Subcutaneous abdominal adipose tissue (tissue), 5 donors: ENCODE data around the gene XRCC4.
"Not testable (repeated sequence)": the region's sequence is repeated elsewhere in the genome, so short reads cannot be mapped to it uniquely, and the experiment has no call there.

Experiments
- H3K27ac ChIP-seq: one replicate; pipeline ENCODE4 v1.7.0; 2013; ENCODE audit warnings: low read depth, mild to moderate bottlenecking, inconsistent platforms, low read length, moderate library complexity
- H3K27me3 ChIP-seq, 5 donors: one replicate each; pipeline ENCODE4 v1.7.0; 2013; ENCODE audit warnings: low read length in 5 of 5, inconsistent platforms in 1 of 5; ENCODE audit not compliant: control insufficient read depth in 5 of 5, insufficient read depth in 4 of 5
- H3K36me3 ChIP-seq, 5 donors: one replicate each; pipeline ENCODE4 v1.7.0; 2013; ENCODE audit warnings: low read length in 5 of 5; ENCODE audit not compliant: control insufficient read depth in 5 of 5, insufficient read depth in 5 of 5
- H3K4me1 ChIP-seq, 5 donors: one replicate each; pipeline ENCODE4 v1.7.0; 2013; ENCODE audit warnings: low read length in 5 of 5, mild to moderate bottlenecking in 3 of 5, moderate library complexity in 1 of 5; ENCODE audit not compliant: control insufficient read depth in 5 of 5, insufficient read depth in 5 of 5
- H3K4me3 ChIP-seq, 5 donors: one replicate each; pipeline ENCODE4 v1.7.0; 2013; ENCODE audit warnings: low read length in 5 of 5, low read depth in 1 of 5
- H3K9ac ChIP-seq, 5 donors: one replicate each; pipeline ENCODE4 v1.7.0; 2013; ENCODE audit warnings: low read length in 5 of 5, mild to moderate bottlenecking in 4 of 5, moderate library complexity in 3 of 5
- H3K9me3 ChIP-seq, 5 donors: one replicate each; pipeline ENCODE4 v1.7.0; 2013; ENCODE audit warnings: low read length in 5 of 5; ENCODE audit not compliant: control insufficient read depth in 5 of 5
- donor health status: healthy.
- donor health status: healthy.
- donor health status: healthy.
- donor health status: healthy.
- donor health status: healthy.

Gene XRCC4

DNA sequence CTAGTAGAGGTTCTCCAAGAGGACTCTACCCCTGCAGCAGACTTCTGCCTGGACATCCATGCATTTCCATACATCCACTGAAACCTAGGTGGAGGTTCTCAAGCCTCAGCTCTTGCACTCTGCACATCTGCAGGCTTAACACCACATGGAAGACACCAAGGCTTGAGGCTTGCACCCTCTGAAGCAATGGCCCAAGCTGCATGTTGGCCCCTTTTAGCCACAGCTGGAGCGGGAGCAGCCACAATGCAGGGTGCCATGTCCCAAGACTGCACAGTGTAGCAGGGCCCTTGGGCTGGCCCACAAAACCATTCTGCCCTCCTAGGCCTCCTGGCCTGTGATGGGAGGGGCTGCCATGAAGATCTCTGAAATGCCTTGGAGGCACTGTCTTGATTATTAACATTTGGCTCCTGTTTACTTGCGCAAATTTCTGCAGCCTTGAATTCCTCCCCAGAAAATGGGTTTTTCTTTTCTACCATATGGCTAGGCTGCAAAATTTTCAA, 271.0 kb downstream of the XRCC4 start:
- H3K4me3 ChIP-seq, result peak overlapping the region in 2 of 5 donors; percentile 10 to 12
- H3K4me1 ChIP-seq, result no peaks in the 10 kb centered on the region
- no peak overlapping the region for H3K9ac ChIP-seq
- H3K27me3 ChIP-seq, result no peaks in the 10 kb centered on the region
- no peak overlapping the region for H3K27ac ChIP-seq
- H3K36me3 ChIP-seq, result peaks cover 0 to 2% (median 0%) of the 10 kb centered on the region in 5 donors
- H3K9me3 ChIP-seq, result peaks cover 0 to 13% (median 9%) of the 10 kb centered on the region in 5 donors

DNA sequence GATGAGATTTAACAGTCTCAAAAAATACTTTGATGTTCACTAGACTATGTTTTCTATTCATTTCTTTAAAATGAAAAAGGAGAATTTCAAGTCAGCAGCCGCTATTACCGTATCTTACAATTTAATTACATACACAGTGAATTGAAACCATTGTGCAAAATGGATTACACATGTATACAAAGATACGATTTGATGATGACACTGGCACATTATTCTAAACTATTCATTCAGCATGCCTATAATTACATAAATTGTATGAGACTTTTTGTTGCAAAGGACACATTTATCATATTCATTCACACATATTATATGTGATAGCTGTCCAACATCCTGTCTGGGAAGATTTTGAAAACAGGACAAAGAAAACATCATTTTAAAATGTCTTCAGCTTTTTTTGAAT, 275.9 kb downstream of the XRCC4 start:
- peaks cover 0 to 9% (median 4%) of the 10 kb centered on the region in 5 donors for H3K9me3 ChIP-seq
- no peak overlapping the region for H3K4me3 ChIP-seq

DNA sequence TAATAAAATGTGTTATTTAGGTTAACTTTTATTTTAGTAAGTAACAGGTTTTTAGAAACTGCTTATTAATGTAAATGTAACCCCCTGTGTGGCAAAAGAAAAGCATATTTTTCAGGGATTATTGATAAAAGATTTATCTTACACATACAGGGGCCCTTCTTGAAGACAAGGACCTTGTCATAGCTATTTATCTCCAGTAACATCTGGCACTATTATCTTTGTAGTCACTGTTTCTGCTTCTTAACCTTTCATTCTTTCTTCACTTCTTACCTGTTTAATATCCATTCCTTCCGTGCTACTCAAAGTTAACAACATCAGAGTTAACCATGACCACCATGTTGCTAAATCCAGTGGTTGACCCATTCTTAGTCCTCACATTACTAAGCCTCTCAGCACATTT, 276.4 kb downstream of the XRCC4 start:
- peaks cover 0 to 3% (median 0%) of the 10 kb centered on the region in 5 donors for H3K36me3 ChIP-seq
- H3K4me3 ChIP-seq, result no peak overlapping the region
- H3K9me3 ChIP-seq, result peaks cover 0 to 5% (median 0%) of the 10 kb centered on the region in 5 donors
- no peak overlapping the region for H3K9ac ChIP-seq
- H3K27me3 ChIP-seq, result no peaks in the 10 kb centered on the region
- H3K27ac ChIP-seq, result no peak overlapping the region
- no peaks in the 10 kb centered on the region for H3K4me1 ChIP-seq

More for the DNA sequence above, 275.9 kb downstream of the XRCC4 start:
- Histone ChIP-seq H3K9ac (no peak overlapping the region), H3K4me1 (no peaks in the 10 kb centered on the region), H3K27me3 (no peaks in the 10 kb centered on the region), H3K27ac (no peak overlapping the region), H3K36me3 (peaks cover 0 to 3% (median 0%) of the 10 kb centered on the region in 5 donors)

DNA sequence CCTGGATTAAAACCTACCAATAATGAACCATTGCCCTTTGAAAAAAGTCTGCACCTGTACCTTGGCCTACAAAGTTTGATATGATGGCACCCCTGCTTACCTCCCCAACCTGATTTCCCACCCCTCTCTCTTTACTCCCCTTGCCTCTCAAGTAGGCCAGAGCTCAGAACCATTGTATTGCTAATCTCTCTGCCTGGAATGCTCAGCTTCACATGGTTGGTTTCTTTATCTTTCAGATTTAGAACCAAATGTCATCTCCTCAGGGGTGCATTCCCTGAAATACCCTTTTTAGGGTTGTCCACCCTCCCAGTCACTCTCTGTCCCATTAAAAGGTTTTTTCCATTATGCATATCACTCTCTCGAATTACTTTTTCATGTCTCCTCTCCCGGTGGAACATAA, 277.6 kb downstream of the XRCC4 start:
- H3K27me3 ChIP-seq, result no peaks in the 10 kb centered on the region
- no peak overlapping the region for H3K4me3 ChIP-seq
- H3K27ac ChIP-seq, result no peak overlapping the region
- H3K9ac ChIP-seq, result no peak overlapping the region
- no peaks in the 10 kb centered on the region for H3K4me1 ChIP-seq
- H3K36me3 ChIP-seq, result peaks cover 0 to 3% (median 0%) of the 10 kb centered on the region in 5 donors
- H3K9me3 ChIP-seq, result peaks cover 0 to 4% (median under 1%) of the 10 kb centered on the region in 5 donors

DNA sequence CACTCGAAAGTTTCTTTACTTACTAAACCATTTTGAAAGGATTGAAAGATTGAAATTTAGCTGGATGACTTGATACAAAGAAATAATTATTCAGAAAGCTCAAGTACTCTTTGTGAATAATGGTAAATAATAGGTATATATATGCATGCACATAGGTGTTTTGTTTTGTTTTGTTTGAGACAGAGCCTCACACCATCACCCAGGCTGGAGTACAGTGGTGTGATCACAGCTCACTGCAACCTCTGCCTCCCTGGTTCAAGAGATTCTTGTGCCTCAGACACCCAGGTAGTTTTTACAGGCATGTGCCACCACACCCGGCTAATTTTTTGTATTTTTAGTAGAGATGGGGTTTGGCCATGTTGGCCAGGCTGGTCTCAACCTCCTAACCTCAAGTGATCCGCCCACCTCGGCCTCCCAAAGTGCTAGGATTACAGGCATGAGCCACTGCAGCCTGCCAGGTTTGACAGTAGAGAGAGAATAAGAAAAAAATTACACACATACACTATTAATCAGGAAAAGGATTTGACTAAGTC, 278.2 kb downstream of the XRCC4 start:
- H3K27me3 ChIP-seq, H3K36me3 ChIP-seq, H3K9ac ChIP-seq, H3K4me3 ChIP-seq, H3K9me3 ChIP-seq, H3K4me1 ChIP-seq, H3K27ac ChIP-seq: not testable (repeated sequence)

DNA sequence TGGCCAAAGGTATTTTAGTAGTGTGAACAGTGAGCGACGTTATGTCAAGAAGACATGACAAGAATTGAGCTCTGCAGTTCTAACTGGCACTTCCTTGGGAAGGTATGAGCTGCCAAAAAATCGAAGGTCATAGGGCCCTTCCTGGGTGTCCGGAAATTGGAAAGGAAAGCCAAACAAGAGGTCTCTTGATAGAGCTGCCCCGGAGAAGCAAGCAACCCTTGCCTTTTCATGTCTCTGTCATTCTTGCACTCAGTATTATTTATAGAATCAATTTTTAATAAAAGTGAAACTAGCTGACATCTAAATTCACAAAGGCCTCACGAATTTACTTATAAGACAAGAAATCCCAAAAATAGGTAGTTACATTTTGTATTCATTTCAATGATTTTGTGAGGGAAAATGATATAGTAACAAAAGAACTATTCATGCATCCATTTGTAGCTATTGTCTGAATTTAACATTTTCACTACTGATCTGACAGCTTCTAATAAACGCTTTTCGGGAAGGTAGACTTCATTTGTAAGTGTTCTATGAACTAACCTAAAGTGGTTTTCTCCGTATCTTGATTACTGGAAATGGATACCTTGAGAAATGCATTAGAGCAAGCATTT, 280.4 kb downstream of the XRCC4 start:
- Histone ChIP-seq H3K4me3 (no peak overlapping the region), H3K9me3 (peaks cover 0 to 11% (median 6%) of the 10 kb centered on the region in 5 donors), H3K4me1 (no peaks in the 10 kb centered on the region), H3K36me3 (peaks cover 0 to 3% (median 0%) of the 10 kb centered on the region in 5 donors), H3K27ac (no peak overlapping the region), H3K27me3 (no peaks in the 10 kb centered on the region), H3K9ac (no peak overlapping the region)

GRCh38 chr5:83360573-83360972, 283.2 kb downstream of the XRCC4 start:
- peaks cover 0 to 11% (median 6%) of the 10 kb centered on the region in 5 donors for H3K9me3 ChIP-seq
- no peaks in the 10 kb centered on the region for H3K27me3 ChIP-seq
- H3K36me3 ChIP-seq, result no peaks in the 10 kb centered on the region
- no peak overlapping the region for H3K4me3 ChIP-seq
- no peak overlapping the region for H3K27ac ChIP-seq
- H3K4me1 ChIP-seq, result no peaks in the 10 kb centered on the region
- no peak overlapping the region for H3K9ac ChIP-seq

GRCh38 chr5:83362526-83362925, 285.2 kb downstream of the XRCC4 start:
- H3K36me3 ChIP-seq, result no peaks in the 10 kb centered on the region
- no peaks in the 10 kb centered on the region for H3K4me1 ChIP-seq
- H3K27ac ChIP-seq, result no peak overlapping the region
- no peak overlapping the region for H3K4me3 ChIP-seq
- H3K27me3 ChIP-seq, result no peaks in the 10 kb centered on the region
- no peak overlapping the region for H3K9ac ChIP-seq
- H3K9me3 ChIP-seq, result peaks cover 0 to 11% (median 6%) of the 10 kb centered on the region in 5 donors

DNA sequence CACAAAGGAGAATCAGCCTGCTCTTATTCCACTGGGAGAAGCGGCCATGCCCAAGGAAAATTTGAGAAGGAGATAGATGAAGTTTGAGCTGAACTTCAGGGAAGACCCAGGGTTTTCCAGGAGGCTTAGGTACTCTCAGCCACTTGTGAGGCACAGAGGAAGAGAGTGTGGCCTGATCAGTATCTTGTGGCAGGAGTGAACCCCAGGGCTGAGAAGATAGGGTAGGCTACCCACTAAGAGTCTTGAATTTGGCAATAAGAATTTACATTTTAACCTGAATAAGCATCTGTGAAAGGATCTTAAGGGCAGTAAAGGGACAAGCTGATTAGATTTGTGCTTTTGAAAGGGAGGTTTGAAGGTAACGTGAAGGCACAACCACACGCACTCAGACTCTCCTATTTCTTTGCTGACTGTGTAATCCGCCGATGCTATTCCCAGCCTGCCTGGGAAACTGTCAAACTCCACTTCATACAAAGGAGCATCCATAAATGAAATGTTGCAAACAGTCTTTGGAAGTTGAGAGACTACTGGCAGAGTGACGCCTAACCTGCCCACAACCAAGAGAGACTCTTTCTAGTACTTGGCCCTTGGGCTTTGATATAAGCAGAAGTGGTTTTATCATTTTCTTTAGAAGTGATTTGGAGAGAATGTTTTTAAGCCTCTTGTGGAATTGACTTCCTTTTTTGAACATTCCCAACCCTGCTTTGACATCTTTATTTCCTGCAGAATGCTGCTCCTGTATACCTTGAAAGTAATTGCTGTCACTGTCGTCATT, 286.0 kb downstream of the XRCC4 start:
- Histone ChIP-seq H3K9ac (no peak overlapping the region), H3K9me3 (peaks cover 0 to 11% (median 6%) of the 10 kb centered on the region in 5 donors), H3K36me3 (no peaks in the 10 kb centered on the region)

GRCh38 chr5:83363886-83364275, 286.5 kb downstream of the XRCC4 start:
- no peaks in the 10 kb centered on the region for H3K36me3 ChIP-seq
- H3K9me3 ChIP-seq, result peaks cover 0 to 11% (median 6%) of the 10 kb centered on the region in 5 donors
- no peaks in the 10 kb centered on the region for H3K27me3 ChIP-seq
- no peak overlapping the region for H3K27ac ChIP-seq
- H3K9ac ChIP-seq, result no peak overlapping the region
- H3K4me3 ChIP-seq, result no peak overlapping the region
- peaks cover 0 to 3% (median 0%) of the 10 kb centered on the region in 5 donors for H3K4me1 ChIP-seq

More for the DNA sequence above, 286.0 kb downstream of the XRCC4 start:
- Histone ChIP-seq H3K27me3 (no peaks in the 10 kb centered on the region), H3K4me1 (peaks cover 0 to 3% (median 0%) of the 10 kb centered on the region in 5 donors), H3K4me3 (no peak overlapping the region), H3K27ac (no peak overlapping the region)
